ENCODE data around the gene FAM53A. TPM values are rescaled to one million over a fixed set of nuclear protein-coding genes. Genes with fewer than 3 reads are reported as not detected.
A peak's percentile ranks its signal among the peaks of the same experiment; 100 is the strongest.

FAM53A gene
- total RNA-seq, 1 experiment from 2014 or later: 3.1 TPM

DNA sequence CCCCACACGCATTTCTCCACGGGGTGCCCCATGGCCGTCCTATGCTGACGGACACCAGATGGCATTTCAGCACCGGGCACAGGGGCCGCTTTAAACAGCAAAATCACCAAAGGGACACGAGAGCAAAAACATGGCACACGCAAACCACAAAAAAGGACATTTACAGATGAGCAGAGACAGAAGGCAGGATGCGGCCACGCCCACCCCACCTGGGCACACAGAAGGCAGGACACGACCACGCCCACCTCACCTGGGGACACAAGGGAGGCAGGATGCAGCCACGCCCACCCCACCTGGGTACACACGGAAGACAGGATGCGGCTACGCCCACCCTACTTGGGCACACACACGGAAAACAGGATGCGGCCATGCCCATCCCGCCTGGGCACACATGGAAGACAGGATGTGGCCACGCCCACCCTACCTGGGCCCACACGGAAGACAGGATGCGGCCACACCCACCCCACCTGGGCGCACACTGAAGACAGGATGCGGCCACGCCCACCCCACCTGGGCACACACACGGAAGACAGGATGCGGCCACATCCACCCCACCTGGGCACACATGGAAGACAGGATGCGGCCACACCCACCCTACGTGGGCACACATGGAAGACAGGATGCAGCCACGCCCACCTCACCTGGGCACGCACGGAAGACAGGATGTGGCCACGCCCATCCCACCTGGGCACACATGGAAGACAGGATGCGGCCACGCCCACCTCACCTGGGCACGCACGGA, 69.1 kb downstream of the FAM53A start:
- Histone ChIP-seq H4K20me1 (ENCODE audit: low read length) (no peaks in the 10 kb centered on the region), H3K9me2 (replicated peaks; ENCODE audit: low read length) (no peaks in the 10 kb centered on the region), H3K27me3 (ENCODE audit: low read length) (no peaks in the 10 kb centered on the region), H2AFZ (ENCODE audit: low read length) (no peak overlapping the region), H3K36me3 (ENCODE audit: low read depth, low read length) (no peaks in the 10 kb centered on the region), H3F3A (ENCODE audit: low read length, unreplicated experiment) (no peaks in the 10 kb centered on the region), H3K9me3 (ENCODE audit: low read length) (no peaks in the 10 kb centered on the region), H3K9ac (ENCODE audit: low read length) (no peak overlapping the region), H3K27ac (ENCODE audit: low read length) (peak overlapping the region; percentile 47), H3K4me2 (ENCODE audit: low read length) (no peak overlapping the region), H3K4me1 (ENCODE audit: insufficient read depth, low read length) (no peaks in the 10 kb centered on the region), H3K4me3 (ENCODE audit: low read length) (no peak overlapping the region), H3K79me2 (ENCODE audit: low read length) (no peaks in the 10 kb centered on the region)
- ChIA-PET POLR2A (ENCODE audit: unreplicated experiment) (no interaction called here), CTCF (no interaction called here)
- BruUV-seq (replicated peaks): no TSS peak
- intact Hi-C loops (cut with micrococcal nuclease): no loop called here
- TF ChIP-seq EZH2 (IDR thresholded peaks at IDR 0.05; ENCODE audit: low read length, unreplicated experiment) (no peak), EZH2phosphoT487 (IDR thresholded peaks at IDR 0.05; ENCODE audit: borderline replicate concordance, low read length) (no peak)
- TF ChIP-seq, protein P1, sequence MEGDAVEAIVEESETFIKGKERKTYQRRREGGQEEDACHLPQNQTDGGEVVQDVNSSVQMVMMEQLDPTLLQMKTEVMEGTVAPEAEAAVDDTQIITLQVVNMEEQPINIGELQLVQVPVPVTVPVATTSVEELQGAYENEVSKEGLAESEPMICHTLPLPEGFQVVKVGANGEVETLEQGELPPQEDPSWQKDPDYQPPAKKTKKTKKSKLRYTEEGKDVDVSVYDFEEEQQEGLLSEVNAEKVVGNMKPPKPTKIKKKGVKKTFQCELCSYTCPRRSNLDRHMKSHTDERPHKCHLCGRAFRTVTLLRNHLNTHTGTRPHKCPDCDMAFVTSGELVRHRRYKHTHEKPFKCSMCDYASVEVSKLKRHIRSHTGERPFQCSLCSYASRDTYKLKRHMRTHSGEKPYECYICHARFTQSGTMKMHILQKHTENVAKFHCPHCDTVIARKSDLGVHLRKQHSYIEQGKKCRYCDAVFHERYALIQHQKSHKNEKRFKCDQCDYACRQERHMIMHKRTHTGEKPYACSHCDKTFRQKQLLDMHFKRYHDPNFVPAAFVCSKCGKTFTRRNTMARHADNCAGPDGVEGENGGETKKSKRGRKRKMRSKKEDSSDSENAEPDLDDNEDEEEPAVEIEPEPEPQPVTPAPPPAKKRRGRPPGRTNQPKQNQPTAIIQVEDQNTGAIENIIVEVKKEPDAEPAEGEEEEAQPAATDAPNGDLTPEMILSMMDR (conservative IDR thresholded peaks at IDR 0.05; ENCODE audit: low read depth, low read length): no peak
- peak; percentile 71 for DNase-seq
- ATAC-seq: no peak

DNA sequence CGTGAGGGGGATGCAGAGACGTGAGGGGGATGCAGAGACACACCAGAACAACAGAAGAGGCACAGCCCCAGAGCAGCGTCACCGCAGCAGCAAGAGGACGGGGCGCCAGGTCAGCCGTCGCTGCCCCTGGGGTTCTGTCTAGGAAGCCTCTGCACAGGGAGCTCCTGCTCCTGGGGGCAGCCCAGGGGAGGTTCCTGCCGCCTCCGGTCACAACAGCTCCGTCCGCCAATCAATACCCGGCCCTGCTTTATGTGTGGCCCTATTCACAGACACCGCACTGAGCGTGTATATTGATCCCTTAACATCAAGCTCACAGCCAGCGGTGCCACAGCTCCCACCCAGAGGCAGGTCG, 69.6 kb downstream of the FAM53A start:
- Histone ChIP-seq H4K20me1 (ENCODE audit: low read length) (no peaks in the 10 kb centered on the region), H3F3A (ENCODE audit: low read length, unreplicated experiment) (no peaks in the 10 kb centered on the region), H3K9ac (ENCODE audit: low read length) (no peak overlapping the region), H3K9me3 (ENCODE audit: low read length) (no peaks in the 10 kb centered on the region), H3K4me3 (ENCODE audit: low read length) (no peak overlapping the region), H3K36me3 (ENCODE audit: low read depth, low read length) (no peaks in the 10 kb centered on the region), H3K79me2 (ENCODE audit: low read length) (no peaks in the 10 kb centered on the region), H3K27me3 (ENCODE audit: low read length) (no peaks in the 10 kb centered on the region), H3K27ac (ENCODE audit: low read length) (peak overlapping the region; percentile 47), H3K4me2 (ENCODE audit: low read length) (no peak overlapping the region), H3K4me1 (ENCODE audit: insufficient read depth, low read length) (no peaks in the 10 kb centered on the region), H2AFZ (ENCODE audit: low read length) (no peak overlapping the region), H3K9me2 (replicated peaks; ENCODE audit: low read length) (no peaks in the 10 kb centered on the region)
- TF ChIP-seq EZH2phosphoT487 (IDR thresholded peaks at IDR 0.05; ENCODE audit: borderline replicate concordance, low read length) (no peak), EZH2 (IDR thresholded peaks at IDR 0.05; ENCODE audit: low read length, unreplicated experiment) (no peak)
- TF ChIP-seq, protein P1 (conservative IDR thresholded peaks at IDR 0.05; ENCODE audit: low read depth, low read length): no peak
- intact Hi-C loops (cut with micrococcal nuclease): no loop called here
- no TSS peak for BruUV-seq (replicated peaks)
- no peak for ATAC-seq
- ChIA-PET CTCF (no interaction called here), POLR2A (ENCODE audit: unreplicated experiment) (no interaction called here)
- no peak for DNase-seq

DNA sequence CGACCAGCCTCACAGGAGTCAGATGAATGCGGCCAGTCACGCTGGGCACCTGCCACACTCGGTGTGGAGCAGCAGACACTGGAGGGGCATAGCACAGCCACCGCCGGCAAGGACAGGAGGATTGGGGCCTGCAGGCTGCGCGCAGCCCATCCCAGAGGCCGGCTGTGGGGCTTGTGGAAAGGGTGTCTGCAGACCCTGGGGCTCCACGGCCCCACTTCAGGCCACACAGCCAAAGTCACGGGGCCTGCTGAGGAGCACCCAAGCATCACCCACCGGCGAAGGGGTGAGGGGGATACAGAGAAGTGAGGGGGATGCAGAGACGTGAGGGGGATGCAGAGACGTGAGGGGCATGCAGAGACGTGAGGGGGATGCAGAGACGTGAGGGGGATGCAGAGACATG, 70.1 kb downstream of the FAM53A start:
- Histone ChIP-seq H3K36me3 (ENCODE audit: low read depth, low read length) (no peaks in the 10 kb centered on the region), H2AFZ (ENCODE audit: low read length) (no peak overlapping the region), H3K27me3 (ENCODE audit: low read length) (no peaks in the 10 kb centered on the region), H3K4me3 (ENCODE audit: low read length) (no peak overlapping the region), H3K4me2 (ENCODE audit: low read length) (no peak overlapping the region), H4K20me1 (ENCODE audit: low read length) (no peaks in the 10 kb centered on the region), H3K9me2 (replicated peaks; ENCODE audit: low read length) (no peaks in the 10 kb centered on the region), H3K9me3 (ENCODE audit: low read length) (no peaks in the 10 kb centered on the region), H3F3A (ENCODE audit: low read length, unreplicated experiment) (no peaks in the 10 kb centered on the region), H3K4me1 (ENCODE audit: insufficient read depth, low read length) (no peaks in the 10 kb centered on the region), H3K9ac (ENCODE audit: low read length) (no peak overlapping the region), H3K79me2 (ENCODE audit: low read length) (no peaks in the 10 kb centered on the region), H3K27ac (ENCODE audit: low read length) (no peak overlapping the region)
- POLR2A ChIA-PET (ENCODE audit: unreplicated experiment): no interaction called here
- ATAC-seq (no peak), DNase-seq (no peak)
- TF ChIP-seq EZH2 (IDR thresholded peaks at IDR 0.05; ENCODE audit: low read length, unreplicated experiment) (no peak), EZH2phosphoT487 (IDR thresholded peaks at IDR 0.05; ENCODE audit: borderline replicate concordance, low read length) (no peak)
- TF ChIP-seq, protein P1 (conservative IDR thresholded peaks at IDR 0.05; ENCODE audit: low read depth, low read length): no peak
- intact Hi-C loops (cut with micrococcal nuclease): no loop called here
- BruUV-seq (replicated peaks): no TSS peak
- CTCF ChIA-PET: no interaction called here

Measured in PC-3 (cell line).